Activated CD4-positive, alpha-beta T cell treated with anti-CD3 and anti-CD28 coated beads for 36 hours (primary cell): ENCODE data around the gene NINJ1. TPM values are rescaled to one million over a fixed set of nuclear protein-coding genes. Genes with fewer than 3 reads are reported as not detected.
A peak's percentile ranks its signal among the peaks of the same experiment; 100 is the strongest.

Experiments
- ATAC-seq: fragments of 200-7000 bp; cut with Tn5 transposase; one replicate; pipeline ENCODE4 v1.10.0; 2021; ENCODE audit warnings: mild to moderate bottlenecking, moderate library complexity
- CTCF ChIA-PET: fragments of 350-600 bp; sonication (Branson Sonifier 250); formaldehyde crosslinking; loops from one replicate; lab custom pipeline; 2021; ENCODE audit warnings: antibody characterized with exemption; lab: Charles Lee
- POLR2A ChIA-PET: fragments of 350-600 bp; sonication (Branson Sonifier 250); formaldehyde crosslinking; loops from one replicate; lab custom pipeline; 2021; ENCODE audit warnings: antibody characterized with exemption, inconsistent platforms; lab: Charles Lee
- DNase-seq: peaks from one replicate; pipeline ENCODE4 v3.0.0-alpha.2; 2020
- H3K27ac Mint-ChIP-seq: one replicate; pipeline ENCODE4 v1.8.0; 2021; ENCODE audit warnings: mixed read lengths
- H3K27me3 Mint-ChIP-seq: one replicate; pipeline ENCODE4 v1.8.0; 2021; ENCODE audit warnings: mixed read lengths
- H3K36me3 Mint-ChIP-seq: one replicate; pipeline ENCODE4 v1.8.0; 2021; ENCODE audit warnings: low read depth, mixed read lengths
- H3K4me1 Mint-ChIP-seq: one replicate; pipeline ENCODE4 v1.8.0; 2021; ENCODE audit warnings: mixed read lengths
- H3K4me3 Mint-ChIP-seq: one replicate; pipeline ENCODE4 v1.8.0; 2021; ENCODE audit warnings: mild to moderate bottlenecking, moderate library complexity, mixed read lengths
- H3K9me3 Mint-ChIP-seq: one replicate; pipeline ENCODE4 v1.8.0; 2021; ENCODE audit warnings: low read depth, mixed read lengths
- intact Hi-C, 2 experiments: fragments of 100-400 bp; cut with DNase I in 1 of 2; cut with micrococcal nuclease in 1 of 2; formaldehyde crosslinking; loops; one replicate each; pipeline versions ENCODE4 v1.14.2 to v1.15.1; 2022 to 2024; cut with DNase I, micrococcal nuclease
- total RNA-seq, 2 experiments: library from RNA; stranded (reverse); gene quantifications; one replicate each; pipeline ENCODE4 v1.2.3, GENCODE V29; 2021

The NINJ1 gene
- total RNA-seq, 2 experiments from 2014 or later = 77.4 to 108 TPM

GRCh38 chr9:93132287-93132927 is 1.6 kb downstream of the NINJ1 start:
- peaks cover 20% of the 10 kb centered on the region for H3K36me3 Mint-ChIP-seq
- intact Hi-C loops = loop anchor here in 1 of 2 experiments (2.0 kb wide), 1 partner anchor 14 kb away; no protein-coding TSS in a partner anchor
- H3K9me3 Mint-ChIP-seq = no peaks in the 10 kb centered on the region
- POLR2A ChIA-PET = no interaction called here
- H3K4me1 Mint-ChIP-seq = peaks cover 65% of the 10 kb centered on the region
- H3K4me3 Mint-ChIP-seq = peak overlapping the region; percentile 88
- no peaks in the 10 kb centered on the region for H3K27me3 Mint-ChIP-seq
- ATAC-seq = no peak
- peak overlapping the region; percentile 85 for H3K27ac Mint-ChIP-seq
- DNase-seq = no peak
- CTCF ChIA-PET = interaction anchor here (0.6 kb wide), 1 partner anchor 14 kb away, joined by 5 read pairs; no protein-coding TSS in a partner anchor

- Mint-ChIP-seq H3K9me3 (no peaks in the 10 kb centered on the region), H3K4me3 (peak overlapping the region; percentile 88), H3K27ac (peak overlapping the region; percentile 85), H3K36me3 (peaks cover 20% of the 10 kb centered on the region), H3K27me3 (no peaks in the 10 kb centered on the region), H3K4me1 (peaks cover 72% of the 10 kb centered on the region)
- CTCF ChIA-PET = interaction anchor here (0.6 to 1.2 kb wide), 2 partner anchors 15 to 434 kb away, joined by 4 to 5 read pairs; no protein-coding TSS in a partner anchor
- ATAC-seq (no peak), DNase-seq (no peak)
- POLR2A ChIA-PET = no interaction called here
- intact Hi-C loops = loop anchor here in 1 of 2 experiments (2.0 kb wide), 1 partner anchor 15 kb away; no protein-coding TSS in a partner anchor
Measured at GRCh38 chr9:93131599-93132286, 2.3 kb downstream of the NINJ1 start.

- Mint-ChIP-seq H3K4me1 (peaks cover 73% of the 10 kb centered on the region), H3K4me3 (peak overlapping the region; percentile 88), H3K27me3 (no peaks in the 10 kb centered on the region), H3K36me3 (peaks cover 23% of the 10 kb centered on the region), H3K9me3 (no peaks in the 10 kb centered on the region), H3K27ac (no peak overlapping the region)
- CTCF ChIA-PET = interaction anchor here (0.7 to 2.5 kb wide), 5 partner anchors 22 to 435 kb away, joined by 3 to 12 read pairs (median 4); no protein-coding TSS in a partner anchor
- DNase-seq (no peak), ATAC-seq (no peak)
- POLR2A ChIA-PET = no interaction called here
- intact Hi-C loops = no loop called here
Measured at GRCh38 chr9:93130861-93131481, 3.1 kb downstream of the NINJ1 start.

GRCh38 chr9:93129691-93130500 is 4.2 kb downstream of the NINJ1 start:
- DNase-seq = no peak
- H3K27ac Mint-ChIP-seq = no peak overlapping the region
- ATAC-seq = no peak
- no peak overlapping the region for H3K4me3 Mint-ChIP-seq
- H3K9me3 Mint-ChIP-seq = no peaks in the 10 kb centered on the region
- ChIA-PET CTCF (interaction anchor here (0.5 to 2.5 kb wide), 6 partner anchors 20 to 1032 kb away, joined by 3 to 12 read pairs (median 4); no protein-coding TSS in a partner anchor), POLR2A (no interaction called here)
- intact Hi-C loops = no loop called here
- peaks cover 28% of the 10 kb centered on the region for H3K36me3 Mint-ChIP-seq
- H3K27me3 Mint-ChIP-seq = no peaks in the 10 kb centered on the region
- peaks cover 71% of the 10 kb centered on the region for H3K4me1 Mint-ChIP-seq

- H3K4me3 Mint-ChIP-seq = no peak overlapping the region
- no peaks in the 10 kb centered on the region for H3K27me3 Mint-ChIP-seq
- no peaks in the 10 kb centered on the region for H3K9me3 Mint-ChIP-seq
- ATAC-seq (no peak), DNase-seq (no peak)
- H3K4me1 Mint-ChIP-seq = peaks cover 67% of the 10 kb centered on the region
- peaks cover 34% of the 10 kb centered on the region for H3K36me3 Mint-ChIP-seq
- POLR2A ChIA-PET = no interaction called here
- intact Hi-C loops = no loop called here
- CTCF ChIA-PET = interaction anchor here (0.5 to 2.5 kb wide), 4 partner anchors 20 to 1033 kb away, joined by 3 to 12 read pairs (median 4); no protein-coding TSS in a partner anchor
- H3K27ac Mint-ChIP-seq = no peak overlapping the region
Measured at GRCh38 chr9:93129286-93129685, 4.8 kb downstream of the NINJ1 start.

- POLR2A ChIA-PET = no interaction called here
Measured at GRCh38 chr9:93128715-93129224, 5.3 kb downstream of the NINJ1 start.

GRCh38 chr9:93128011-93128714 is 5.9 kb downstream of the NINJ1 start:
- H3K27me3 Mint-ChIP-seq = no peaks in the 10 kb centered on the region
- POLR2A ChIA-PET = no interaction called here
- CTCF ChIA-PET = interaction anchor here (1.0 kb wide), 1 partner anchor 35 kb away, joined by 3 read pairs; no protein-coding TSS in a partner anchor
- DNase-seq = no peak
- peaks cover 37% of the 10 kb centered on the region for H3K36me3 Mint-ChIP-seq
- H3K27ac Mint-ChIP-seq = peak overlapping the region; percentile 59
- no peaks in the 10 kb centered on the region for H3K9me3 Mint-ChIP-seq
- no peak for ATAC-seq
- H3K4me1 Mint-ChIP-seq = peaks cover 67% of the 10 kb centered on the region
- H3K4me3 Mint-ChIP-seq = no peak overlapping the region
- intact Hi-C loops = no loop called here

More at GRCh38 chr9:93128715-93129224, 5.3 kb downstream of the NINJ1 start:
- CTCF ChIA-PET = interaction anchor here (2.5 kb wide), 1 partner anchor 20 kb away, joined by 12 read pairs; no protein-coding TSS in a partner anchor
- peak overlapping the region; percentile 59 for H3K27ac Mint-ChIP-seq
- H3K4me1 Mint-ChIP-seq = peaks cover 67% of the 10 kb centered on the region
- no peaks in the 10 kb centered on the region for H3K9me3 Mint-ChIP-seq
- H3K4me3 Mint-ChIP-seq = no peak overlapping the region
- intact Hi-C loops = no loop called here
- DNase-seq (no peak), ATAC-seq (no peak)
- H3K27me3 Mint-ChIP-seq = no peaks in the 10 kb centered on the region
- H3K36me3 Mint-ChIP-seq = peaks cover 36% of the 10 kb centered on the region

GRCh38 chr9:93127395-93127911 is 6.6 kb downstream of the NINJ1 start:
- ATAC-seq (no peak), DNase-seq (no peak)
- Mint-ChIP-seq H3K27ac (peak overlapping the region; percentile 83), H3K4me1 (peaks cover 60% of the 10 kb centered on the region), H3K4me3 (peak overlapping the region; percentile 51), H3K9me3 (no peaks in the 10 kb centered on the region), H3K36me3 (peaks cover 33% of the 10 kb centered on the region), H3K27me3 (no peaks in the 10 kb centered on the region)
- ChIA-PET POLR2A (no interaction called here), CTCF (interaction anchor here (1.0 kb wide), 1 partner anchor 34 kb away, joined by 3 read pairs; no protein-coding TSS in a partner anchor)
- intact Hi-C loops = no loop called here

GRCh38 chr9:93126825-93127368 is 7.2 kb downstream of the NINJ1 start:
- intact Hi-C loops = no loop called here
- Mint-ChIP-seq H3K27ac (peak overlapping the region; percentile 83), H3K36me3 (peaks cover 31% of the 10 kb centered on the region), H3K9me3 (no peaks in the 10 kb centered on the region), H3K27me3 (no peaks in the 10 kb centered on the region), H3K4me1 (peaks cover 54% of the 10 kb centered on the region), H3K4me3 (peak overlapping the region; percentile 51)
- ATAC-seq = peak; percentile 59
- DNase-seq = peak; percentile 58
- ChIA-PET POLR2A (no interaction called here), CTCF (interaction anchor here (0.7 to 1.3 kb wide), 2 partner anchors 35 to 135 kb away, joined by 3 read pairs; no protein-coding TSS in a partner anchor)
